ENCODE measurements around the gene CGB2. TPM values are rescaled to one million over a fixed set of nuclear protein-coding genes. Genes with fewer than 3 reads are reported as not detected.
"Not testable (repeated sequence)": the region's sequence is repeated elsewhere in the genome, so short reads cannot be mapped to it uniquely, and the experiment has no call there.

Gene CGB2
- total RNA-seq, result not detected
- polyA plus RNA-seq, result 1 to 10 TPM in 1 of 2 donors, not detected in 1; 1.1 TPM
- long read RNA-seq, donor 1, result 0 reads
- long read RNA-seq, donor 2, result 0 reads

DNA sequence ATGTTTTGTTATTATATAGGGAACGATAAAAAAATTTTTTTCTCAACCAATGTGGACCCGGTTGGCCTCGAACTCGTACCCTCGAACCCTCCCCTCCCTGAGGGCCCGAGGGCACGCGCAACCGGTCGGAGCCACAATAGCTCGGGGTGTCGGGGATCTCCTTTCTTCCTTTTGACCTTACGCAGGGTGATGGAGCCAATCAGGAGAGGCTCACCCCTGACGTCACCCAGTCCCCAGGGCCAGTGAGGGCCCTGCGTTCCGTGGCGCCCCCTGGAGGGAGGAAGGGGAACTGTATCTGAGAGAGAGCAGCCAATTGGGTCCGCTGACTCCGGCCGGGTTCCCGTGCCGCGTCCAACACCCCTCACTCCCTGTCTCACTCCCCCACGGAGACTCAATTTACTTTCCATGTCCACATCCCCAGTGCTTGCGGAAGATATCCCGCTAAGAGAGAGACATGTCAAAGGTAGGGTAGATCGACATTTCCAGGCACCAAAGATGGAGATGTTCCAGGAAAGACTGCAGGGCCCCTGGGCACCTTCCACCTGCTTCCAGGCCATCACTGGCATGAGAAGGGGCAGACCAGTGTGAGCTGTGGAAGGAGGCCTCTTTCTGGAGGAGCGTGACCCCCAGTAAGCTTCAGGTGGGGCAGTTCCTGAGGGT lies at the start of gene CGB2:
CGB2 (plus strand) TSS at position 249 of the 660 bp plus-strand sequence; CDS start at position 455, 206 bp downstream.
- WGBS, 2 donors, result 17 to 25% methylated on average over 25 to 28 of the region's 28 CpGs
- H3K36me3 ChIP-seq (ENCODE audit: control insufficient read depth in 1 of 2, insufficient read depth in 2 of 2, low read length in 1 of 2); H3K9me3 ChIP-seq (ENCODE audit: control insufficient read depth, low read length); ATAC-seq (ENCODE audit: low FRiP score); intact Hi-C loops (cut with DNase I); H3K4me3 ChIP-seq (ENCODE audit: low read length in 2 of 2); H3K27me3 ChIP-seq (ENCODE audit: control insufficient read depth in 1 of 2, insufficient read depth in 2 of 2, low read length in 1 of 2); H3K27ac ChIP-seq (ENCODE audit: low read depth in 1 of 2, low read length in 2 of 2); H3K4me1 ChIP-seq (ENCODE audit: control insufficient read depth in 1 of 2, insufficient read depth in 2 of 2, low read length in 2 of 2); DNase-seq: not testable (repeated sequence)

DNA sequence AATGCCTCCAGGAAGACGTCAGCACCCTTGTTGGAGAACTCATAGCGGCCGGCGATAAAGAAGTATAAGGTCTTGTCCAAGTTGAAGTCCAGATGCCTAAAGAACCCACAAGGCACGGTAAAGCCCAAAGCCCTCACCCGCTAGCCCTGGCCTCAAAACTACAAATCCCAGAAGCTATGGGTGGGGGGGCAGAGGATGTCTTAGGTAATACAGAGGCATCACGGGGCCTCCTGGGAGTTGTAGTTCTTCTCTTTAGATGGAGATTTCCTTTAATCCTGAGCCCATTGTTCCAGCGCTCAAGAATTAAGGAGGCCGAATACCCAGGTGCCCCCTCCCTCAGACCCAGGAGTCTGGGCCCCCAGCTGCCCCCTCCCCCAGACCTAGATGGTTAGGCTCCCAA lies 49.4 kb upstream of the CGB2 start:
- no peaks in the 10 kb centered on the region for H3K9me3 ChIP-seq (ENCODE audit: control insufficient read depth, low read length)
- peaks cover 0 to 2% of the 10 kb centered on the region in 2 donors for H3K36me3 ChIP-seq (ENCODE audit: control insufficient read depth in 1 of 2, insufficient read depth in 2 of 2, low read length in 1 of 2)
- ATAC-seq (ENCODE audit: low FRiP score) (no peak), DNase-seq (no peak)
- intact Hi-C loops (cut with DNase I), result no loop called here
- no peak overlapping the region for H3K27ac ChIP-seq (ENCODE audit: low read depth in 1 of 2, low read length in 2 of 2)
- WGBS, 2 donors, result 94% methylated on average over 9 of the region's 9 CpGs
- no peaks in the 10 kb centered on the region for H3K27me3 ChIP-seq (ENCODE audit: control insufficient read depth in 1 of 2, insufficient read depth in 2 of 2, low read length in 1 of 2)
- H3K4me1 ChIP-seq (ENCODE audit: control insufficient read depth in 1 of 2, insufficient read depth in 2 of 2, low read length in 2 of 2), result no peaks in the 10 kb centered on the region
- H3K4me3 ChIP-seq (ENCODE audit: low read length in 2 of 2), result no peak overlapping the region

DNA sequence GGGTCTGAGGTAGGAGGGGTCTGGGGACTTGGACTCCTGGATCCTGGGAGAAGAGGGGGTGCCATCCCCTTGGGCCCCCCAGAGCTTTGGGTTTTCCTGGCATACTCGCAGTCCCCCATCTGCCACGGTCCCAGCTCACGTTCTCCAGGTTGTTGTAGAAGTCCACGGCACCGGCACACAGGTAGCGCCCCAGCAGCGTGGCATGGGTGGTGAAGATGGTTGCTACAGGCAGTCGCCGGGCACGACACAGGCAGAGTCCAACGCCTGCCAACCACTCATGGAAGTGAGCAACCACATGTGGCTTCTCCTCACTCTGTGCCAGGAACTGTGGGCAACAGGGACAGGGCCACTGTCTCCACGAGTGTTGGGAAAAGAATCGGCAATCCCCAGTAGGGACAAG lies 46.0 kb upstream of the CGB2 start:
- 92 to 93% methylated on average over 13 of the region's 13 CpGs for WGBS, 2 donors
- Histone ChIP-seq H3K4me1 (ENCODE audit: control insufficient read depth in 1 of 2, insufficient read depth in 2 of 2, low read length in 2 of 2) (no peaks in the 10 kb centered on the region), H3K36me3 (ENCODE audit: control insufficient read depth in 1 of 2, insufficient read depth in 2 of 2, low read length in 1 of 2) (peaks cover 0 to 6% of the 10 kb centered on the region in 2 donors), H3K4me3 (ENCODE audit: low read length in 2 of 2) (no peak overlapping the region), H3K27ac (ENCODE audit: low read depth in 1 of 2, low read length in 2 of 2) (no peak overlapping the region), H3K9me3 (ENCODE audit: control insufficient read depth, low read length) (no peaks in the 10 kb centered on the region), H3K27me3 (ENCODE audit: control insufficient read depth in 1 of 2, insufficient read depth in 2 of 2, low read length in 1 of 2) (no peaks in the 10 kb centered on the region)
- ATAC-seq (ENCODE audit: low FRiP score) (no peak), DNase-seq (no peak)
- intact Hi-C loops (cut with DNase I), result no loop called here

DNA sequence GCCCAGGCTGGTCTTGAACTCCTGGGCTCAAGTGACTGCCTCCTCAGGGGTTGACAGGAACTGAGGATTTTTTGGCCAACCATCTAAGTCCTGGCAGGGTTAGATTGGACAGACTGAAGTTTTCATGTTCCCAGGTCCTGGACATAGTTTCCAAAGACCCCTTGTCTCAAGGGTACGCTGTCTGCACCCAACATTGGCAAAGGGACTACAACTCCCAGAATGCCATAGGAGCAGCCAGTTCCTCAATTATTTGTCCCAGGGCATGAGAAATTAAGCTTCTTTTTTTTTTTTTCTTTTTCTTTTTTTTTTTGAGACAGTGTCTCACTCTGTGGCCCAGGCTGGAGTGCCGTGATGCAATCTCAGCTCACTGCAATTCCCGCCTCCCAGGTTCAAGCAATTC lies 45.5 kb upstream of the CGB2 start:
- no peak for ATAC-seq (ENCODE audit: low FRiP score)
- H3K36me3 ChIP-seq (ENCODE audit: control insufficient read depth in 1 of 2, insufficient read depth in 2 of 2, low read length in 1 of 2), result peaks cover 0 to 6% of the 10 kb centered on the region in 2 donors
- H3K27me3 ChIP-seq (ENCODE audit: control insufficient read depth in 1 of 2, insufficient read depth in 2 of 2, low read length in 1 of 2), result no peaks in the 10 kb centered on the region
- H3K4me1 ChIP-seq (ENCODE audit: control insufficient read depth in 1 of 2, insufficient read depth in 2 of 2, low read length in 2 of 2), result no peaks in the 10 kb centered on the region
- no peak overlapping the region for H3K27ac ChIP-seq (ENCODE audit: low read depth in 1 of 2, low read length in 2 of 2)
- H3K4me3 ChIP-seq (ENCODE audit: low read length in 2 of 2), result no peak overlapping the region
- DNase-seq, result no peak
- 90 to 95% methylated on average over 3 of the region's 3 CpGs for WGBS, 2 donors
- intact Hi-C loops (cut with DNase I), result no loop called here
- H3K9me3 ChIP-seq (ENCODE audit: control insufficient read depth, low read length), result no peaks in the 10 kb centered on the region

DNA sequence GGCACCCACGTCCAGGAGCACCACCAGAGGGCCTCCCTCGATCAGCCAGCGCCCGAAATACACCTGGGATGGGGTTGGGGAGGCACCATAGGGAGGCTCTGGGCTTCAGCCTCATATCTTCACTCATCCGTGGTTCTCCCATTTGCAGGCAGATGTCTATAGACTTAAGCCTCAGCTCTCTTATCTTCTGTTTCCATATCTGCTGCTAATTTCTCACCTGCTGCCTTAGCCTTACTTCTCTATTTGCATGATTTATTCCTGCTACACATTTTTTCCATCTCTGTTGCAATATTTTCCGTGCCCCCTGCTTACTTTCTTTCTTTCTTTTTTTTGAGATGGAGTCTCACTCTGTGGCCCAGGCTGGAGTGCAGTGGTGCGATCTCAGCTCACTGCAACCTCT lies 44.4 kb upstream of the CGB2 start:
- DNase-seq (no peak), ATAC-seq (ENCODE audit: low FRiP score) (no peak)
- whole genome bisulfite sequencing, 2 donors, result 89 to 90% methylated on average over 3 to 7 of the region's 7 CpGs
- Histone ChIP-seq H3K36me3 (ENCODE audit: control insufficient read depth in 1 of 2, insufficient read depth in 2 of 2, low read length in 1 of 2) (peaks cover 0 to 4% of the 10 kb centered on the region in 2 donors), H3K27me3 (ENCODE audit: control insufficient read depth in 1 of 2, insufficient read depth in 2 of 2, low read length in 1 of 2) (no peaks in the 10 kb centered on the region), H3K27ac (ENCODE audit: low read depth in 1 of 2, low read length in 2 of 2) (no peak overlapping the region), H3K9me3 (ENCODE audit: control insufficient read depth, low read length) (no peaks in the 10 kb centered on the region), H3K4me3 (ENCODE audit: low read length in 2 of 2) (no peak overlapping the region), H3K4me1 (ENCODE audit: control insufficient read depth in 1 of 2, insufficient read depth in 2 of 2, low read length in 2 of 2) (no peaks in the 10 kb centered on the region)
- intact Hi-C loops (cut with DNase I), result no loop called here

DNA sequence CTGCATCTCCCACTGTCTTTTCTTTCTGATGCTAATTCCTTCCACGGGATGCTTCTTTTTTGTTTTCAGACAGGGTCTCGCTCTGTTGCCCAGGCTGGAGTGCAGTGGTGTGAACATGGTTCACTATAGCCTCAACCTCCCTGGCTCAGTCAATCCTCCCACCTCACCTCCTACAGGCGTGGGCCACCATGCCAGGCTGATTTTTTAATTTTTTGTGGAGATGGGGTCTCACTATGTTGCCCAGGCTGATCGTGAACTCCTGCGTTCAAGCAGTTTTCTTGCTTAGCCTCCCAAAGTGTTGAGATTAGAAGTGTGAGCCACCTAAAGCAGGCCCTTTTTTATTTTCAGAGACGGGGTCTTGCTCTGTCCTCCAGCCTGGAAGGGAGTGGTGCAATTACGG lies 43.4 kb upstream of the CGB2 start:
- no peaks in the 10 kb centered on the region for H3K4me1 ChIP-seq (ENCODE audit: control insufficient read depth in 1 of 2, insufficient read depth in 2 of 2, low read length in 2 of 2)

DNA sequence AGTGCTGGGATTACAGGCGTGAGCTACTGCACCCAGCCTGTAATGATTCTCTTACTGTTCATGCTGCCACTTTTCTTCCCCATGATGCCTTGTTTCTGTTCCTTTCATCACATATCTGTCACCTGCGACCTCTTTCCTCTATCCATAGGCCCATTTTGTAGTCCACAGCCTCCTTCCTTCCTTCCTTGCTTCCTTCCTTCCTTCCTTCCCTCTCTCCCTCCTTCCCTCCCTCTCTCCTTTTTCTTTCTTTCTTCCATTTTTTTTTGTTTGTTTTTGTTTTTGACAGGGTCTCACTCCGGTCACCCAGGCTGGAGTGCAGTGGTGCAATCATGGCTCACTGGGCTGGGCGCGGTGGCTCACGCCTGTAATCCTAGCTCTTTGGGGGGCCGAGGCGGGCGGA lies 42.8 kb upstream of the CGB2 start:
- DNase-seq, result no peak
- no peaks in the 10 kb centered on the region for H3K4me1 ChIP-seq (ENCODE audit: control insufficient read depth in 1 of 2, insufficient read depth in 2 of 2, low read length in 2 of 2)
- WGBS, 2 donors, result 90 to 94% methylated on average over 9 of the region's 9 CpGs
- H3K36me3 ChIP-seq (ENCODE audit: control insufficient read depth in 1 of 2, insufficient read depth in 2 of 2, low read length in 1 of 2), result peaks cover 0 to 4% of the 10 kb centered on the region in 2 donors
- H3K4me3 ChIP-seq (ENCODE audit: low read length in 2 of 2), result no peak overlapping the region
- H3K9me3 ChIP-seq (ENCODE audit: control insufficient read depth, low read length), result no peaks in the 10 kb centered on the region
- intact Hi-C loops (cut with DNase I), result no loop called here
- no peaks in the 10 kb centered on the region for H3K27me3 ChIP-seq (ENCODE audit: control insufficient read depth in 1 of 2, insufficient read depth in 2 of 2, low read length in 1 of 2)
- ATAC-seq (ENCODE audit: low FRiP score), result no peak
- no peak overlapping the region for H3K27ac ChIP-seq (ENCODE audit: low read depth in 1 of 2, low read length in 2 of 2)

More for the DNA sequence above, 43.4 kb upstream of the CGB2 start:
- intact Hi-C loops (cut with DNase I), result no loop called here
- Histone ChIP-seq H3K9me3 (ENCODE audit: control insufficient read depth, low read length) (no peaks in the 10 kb centered on the region), H3K36me3 (ENCODE audit: control insufficient read depth in 1 of 2, insufficient read depth in 2 of 2, low read length in 1 of 2) (peaks cover 0 to 4% of the 10 kb centered on the region in 2 donors), H3K27ac (ENCODE audit: low read depth in 1 of 2, low read length in 2 of 2) (no peak overlapping the region), H3K4me3 (ENCODE audit: low read length in 2 of 2) (no peak overlapping the region), H3K27me3 (ENCODE audit: control insufficient read depth in 1 of 2, insufficient read depth in 2 of 2, low read length in 1 of 2) (no peaks in the 10 kb centered on the region)
- WGBS, 2 donors, result 93 to 95% methylated on average over 7 of the region's 7 CpGs
- DNase-seq (no peak), ATAC-seq (ENCODE audit: low FRiP score) (no peak)

DNA sequence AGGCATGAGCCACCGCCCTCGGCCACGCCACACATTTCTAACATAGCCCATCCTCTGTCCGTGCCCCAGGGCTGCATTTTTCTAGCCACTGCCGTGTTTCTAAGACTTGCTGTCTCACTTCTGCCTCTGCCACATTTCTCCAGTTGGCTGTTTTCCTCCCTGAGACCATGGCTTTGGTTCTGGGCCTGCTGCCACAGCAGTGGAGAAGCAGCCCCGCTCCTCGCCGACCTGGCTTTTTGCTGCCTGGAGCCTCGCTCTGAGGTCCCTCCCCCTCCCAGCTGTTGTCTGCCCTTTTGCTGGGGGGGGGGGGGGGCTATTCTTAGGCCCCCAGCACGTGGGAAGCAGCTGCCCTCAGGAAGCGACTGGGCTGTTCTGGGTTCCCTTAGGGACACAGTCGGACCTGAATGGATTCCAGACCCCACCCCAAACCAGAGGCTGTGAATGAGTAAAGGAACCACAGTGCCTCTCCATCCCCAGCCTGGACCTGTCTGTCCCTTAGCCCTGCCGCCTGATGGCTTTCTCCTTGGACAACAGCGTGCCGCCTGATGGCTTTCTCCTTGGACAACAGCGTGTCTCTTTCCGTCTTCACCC lies 41.9 kb upstream of the CGB2 start:
- Histone ChIP-seq H3K4me3 (ENCODE audit: low read length in 2 of 2) (no peak overlapping the region), H3K4me1 (ENCODE audit: control insufficient read depth in 1 of 2, insufficient read depth in 2 of 2, low read length in 2 of 2) (no peaks in the 10 kb centered on the region), H3K27me3 (ENCODE audit: control insufficient read depth in 1 of 2, insufficient read depth in 2 of 2, low read length in 1 of 2) (no peaks in the 10 kb centered on the region), H3K36me3 (ENCODE audit: control insufficient read depth in 1 of 2, insufficient read depth in 2 of 2, low read length in 1 of 2) (peaks cover 0 to 4% of the 10 kb centered on the region in 2 donors), H3K27ac (ENCODE audit: low read depth in 1 of 2, low read length in 2 of 2) (no peak overlapping the region), H3K9me3 (ENCODE audit: control insufficient read depth, low read length) (no peaks in the 10 kb centered on the region)
- DNase-seq (no peak), ATAC-seq (ENCODE audit: low FRiP score) (no peak)
- intact Hi-C loops (cut with DNase I), result loop anchor here in 1 of 2 donors (10.0 kb wide), 1 partner anchor 155 kb away; no protein-coding TSS in a partner anchor
- WGBS, 2 donors, result 52 to 56% methylated on average over 15 to 17 of the region's 17 CpGs

DNA sequence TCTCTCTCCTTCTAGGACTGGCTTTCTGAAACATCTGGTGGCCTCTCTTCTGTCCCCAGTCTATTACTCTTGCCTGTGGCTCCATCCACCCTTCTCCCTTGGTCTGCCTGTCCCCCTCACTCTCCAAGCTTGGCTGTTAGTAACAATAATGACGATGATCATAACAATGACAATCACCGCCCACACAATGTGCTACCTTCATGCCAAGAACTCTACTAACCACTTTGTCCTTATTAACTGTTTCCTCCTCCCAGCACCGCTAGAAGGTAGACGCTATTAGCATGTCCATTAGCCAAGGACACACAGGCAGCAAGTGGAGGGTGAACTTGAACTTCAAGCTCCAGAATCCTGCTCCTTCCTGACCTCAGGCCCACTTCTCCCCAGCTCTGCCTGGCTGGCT lies 41.3 kb upstream of the CGB2 start:
- intact Hi-C loops (cut with DNase I), result loop anchor here in 1 of 2 donors (10.0 kb wide), 1 partner anchor 154 kb away; no protein-coding TSS in a partner anchor
- H3K27ac ChIP-seq (ENCODE audit: low read depth in 1 of 2, low read length in 2 of 2), result no peak overlapping the region
- ATAC-seq (ENCODE audit: low FRiP score), result no peak

More for the DNA sequence above, 41.3 kb upstream of the CGB2 start:
- Histone ChIP-seq H3K4me1 (ENCODE audit: control insufficient read depth in 1 of 2, insufficient read depth in 2 of 2, low read length in 2 of 2) (no peaks in the 10 kb centered on the region), H3K4me3 (ENCODE audit: low read length in 2 of 2) (no peak overlapping the region), H3K27me3 (ENCODE audit: control insufficient read depth in 1 of 2, insufficient read depth in 2 of 2, low read length in 1 of 2) (no peaks in the 10 kb centered on the region), H3K36me3 (ENCODE audit: control insufficient read depth in 1 of 2, insufficient read depth in 2 of 2, low read length in 1 of 2) (peaks cover 0 to 4% of the 10 kb centered on the region in 2 donors), H3K9me3 (ENCODE audit: control insufficient read depth, low read length) (no peaks in the 10 kb centered on the region)
- no peak for DNase-seq
- WGBS, 2 donors, result 69 to 73% methylated on average over 4 of the region's 4 CpGs

Data from aorta (tissue), 5 donors.